H1 (cell line): ENCODE measurements around the gene PACSIN2. TPM values are rescaled to one million over a fixed set of nuclear protein-coding genes. Genes with fewer than 3 reads are reported as not detected.

Source experiments
- CTCF ChIA-PET: fragments of 300-600 bp; sonication (Branson Sonifier 250); formaldehyde crosslinking; loops from one replicate; lab custom pipeline; 2021; ENCODE audit not compliant: partially characterized antibody; lab: Charles Lee
- POLR2A ChIA-PET: fragments of 300-600 bp; sonication (Branson Sonifier 250); formaldehyde crosslinking; loops from one replicate; lab custom pipeline; 2021; ENCODE audit warnings: inconsistent platforms; ENCODE audit not compliant: partially characterized antibody; lab: Charles Lee
- DNase-seq, 2 experiments: peaks; one replicate each; pipeline versions ENCODE4 v3.0.0 to v3.0.0-alpha.2; 2010 to 2022; ENCODE audit warnings: low spot score in 2 of 2, low read depth in 1 of 2, mixed read lengths in 1 of 2
- FAIRE-seq: peaks from 2 replicates; lab custom pipeline; 2011; peaks lifted over from hg19 to GRCh38; lab: Jason Lieb, UNC
- H2AFZ ChIP-seq: 2 replicates; pipeline ENCODE4 v1.8.1; 2012; ENCODE audit warnings: low read length, inconsistent platforms
- H2AK5ac ChIP-seq: 2 replicates; pipeline ENCODE4 v1.6.1; 2013; ENCODE audit warnings: low read depth, low read length
- H2BK120ac ChIP-seq: replicated peaks from 2 replicates; pipeline ENCODE3; 2013; ENCODE audit warnings: low read depth, low read length, inconsistent platforms
- H2BK12ac ChIP-seq: 2 replicates; pipeline ENCODE4 v1.6.1; 2013; ENCODE audit warnings: low read depth, low read length
- H2BK15ac ChIP-seq: 2 replicates; pipeline ENCODE4 v1.6.1; 2013; ENCODE audit warnings: low read length
- H2BK20ac ChIP-seq: 2 replicates; pipeline ENCODE4 v1.6.1; 2013; ENCODE audit warnings: low read length
- H2BK5ac ChIP-seq: 2 replicates; pipeline ENCODE4 v1.6.1; 2013; ENCODE audit warnings: low read depth, low read length
- H3K14ac ChIP-seq: 2 replicates; pipeline ENCODE4 v1.6.1; 2013; ENCODE audit warnings: inconsistent platforms; ENCODE audit not compliant: insufficient read length
- H3K18ac ChIP-seq: 2 replicates; pipeline ENCODE4 v1.6.1; 2013; ENCODE audit warnings: low read length; ENCODE audit errors: extremely low read depth
- H3K23ac ChIP-seq: 2 replicates; pipeline ENCODE4 v1.6.1; 2013; ENCODE audit warnings: inconsistent platforms; ENCODE audit not compliant: insufficient read length
- H3K23me2 ChIP-seq: 2 replicates; pipeline ENCODE4 v1.6.1; 2013; ENCODE audit warnings: low read depth, low read length
- H3K27ac ChIP-seq: 2 replicates; pipeline ENCODE4 v1.6.1; 2011; ENCODE audit warnings: low read depth, low read length, inconsistent platforms
- H3K27me3 ChIP-seq, 4 experiments: replicated peaks in 1 of 4; 1 replicate in 1 of 4; 2 replicates in 3 of 4; pipeline versions ENCODE4 v1.6.1 to v1.8.1; 2011 to 2013; ENCODE audit warnings: low read length in 3 of 4, mild to moderate bottlenecking in 3 of 4, inconsistent platforms in 2 of 4, mixed read lengths in 2 of 4, moderate library complexity in 1 of 4; ENCODE audit not compliant: control insufficient read depth in 3 of 4, insufficient read depth in 3 of 4; ENCODE audit errors: extremely low read depth in 1 of 4
- H3K36me3 ChIP-seq, 4 experiments: 2 replicates each; pipeline versions ENCODE4 v1.6.1 to v1.8.1; 2011 to 2013; ENCODE audit warnings: mild to moderate bottlenecking in 4 of 4, low read length in 3 of 4, moderate library complexity in 2 of 4, control low read depth in 1 of 4, inconsistent platforms in 1 of 4; ENCODE audit not compliant: insufficient read depth in 4 of 4, control insufficient read depth in 2 of 4
- H3K4ac ChIP-seq: replicated peaks from 2 replicates; pipeline ENCODE3; 2013; ENCODE audit warnings: low read length, low read depth, mixed read lengths, inconsistent platforms; ENCODE audit not compliant: insufficient read length
- H3K4me1 ChIP-seq, 4 experiments: replicated peaks in 1 of 4; 1 replicate in 1 of 4; 2 replicates in 3 of 4; pipeline versions ENCODE4 v1.6.1 to v1.8.1; 2011 to 2013; ENCODE audit warnings: low read length in 3 of 4, inconsistent platforms in 2 of 4, mixed read lengths in 1 of 4; ENCODE audit not compliant: insufficient read depth in 4 of 4, control insufficient read depth in 3 of 4
- H3K4me2 ChIP-seq, 2 experiments: 2 replicates each; pipeline versions ENCODE4 v1.6.1 to v1.8.1; 2011 to 2013; ENCODE audit warnings: low read depth in 2 of 2, low read length in 2 of 2, control low read depth in 1 of 2, inconsistent platforms in 1 of 2, mild to moderate bottlenecking in 1 of 2; ENCODE audit not compliant: insufficient read depth in 1 of 2
- H3K4me3 ChIP-seq, 4 experiments: fragments of 200-600, 300-600 bp in 1 of 4; sonication (generic), shearing (Covaris generic), sonication (Bioruptor Twin) in 1 of 4; 2 replicates each; pipeline versions ENCODE4 v1.5.1 to v1.8.1; 2011 to 2016; ENCODE audit warnings: low read length in 4 of 4, low read depth in 3 of 4, control low read depth in 2 of 4, inconsistent platforms in 2 of 4, mild to moderate bottlenecking in 2 of 4, mixed read lengths in 1 of 4, moderate library complexity in 1 of 4; ENCODE audit not compliant: insufficient read depth in 2 of 4; ENCODE audit errors: extremely low read depth in 1 of 4
- H3K56ac ChIP-seq: replicated peaks from 2 replicates; pipeline ENCODE3; 2013; ENCODE audit warnings: low read depth, mild to moderate bottlenecking, mixed read lengths, low read length, inconsistent platforms; ENCODE audit not compliant: insufficient read length
- H3K79me1 ChIP-seq: 2 replicates; pipeline ENCODE4 v1.6.1; 2013; ENCODE audit warnings: low read depth, low read length, control low read depth
- H3K79me2 ChIP-seq, 2 experiments: 2 replicates each; pipeline versions ENCODE4 v1.6.1 to v1.8.1; 2012 to 2013; ENCODE audit warnings: low read length in 2 of 2, mild to moderate bottlenecking in 2 of 2, inconsistent platforms in 1 of 2; ENCODE audit not compliant: insufficient read depth in 2 of 2, control insufficient read depth in 1 of 2
- H3K9ac ChIP-seq, 4 experiments: replicated peaks in 1 of 4; 1 replicate in 1 of 4; 2 replicates in 3 of 4; pipeline versions ENCODE4 v1.6.1 to v1.8.1; 2011 to 2013; ENCODE audit warnings: low read depth in 3 of 4, low read length in 3 of 4, control low read depth in 2 of 4, mild to moderate bottlenecking in 2 of 4, moderate library complexity in 2 of 4, inconsistent platforms in 1 of 4; ENCODE audit errors: extremely low read depth in 1 of 4
- H3K9me3 ChIP-seq, 2 experiments: 2 replicates each; pipeline versions ENCODE4 v1.6.1 to v1.8.1; 2012 to 2013; ENCODE audit warnings: mild to moderate bottlenecking in 2 of 2, moderate library complexity in 2 of 2, control low read depth in 1 of 2, inconsistent platforms in 1 of 2, low read depth in 1 of 2, low read length in 1 of 2, mixed read lengths in 1 of 2; ENCODE audit not compliant: insufficient read depth in 2 of 2
- H4K20me1 ChIP-seq, 2 experiments: replicated peaks in 1 of 2; 2 replicates each; pipeline versions ENCODE3 to v1.8.1; 2011 to 2013; ENCODE audit warnings: inconsistent platforms in 2 of 2, low read length in 2 of 2, mild to moderate bottlenecking in 1 of 2; ENCODE audit not compliant: insufficient read depth in 2 of 2, control insufficient read depth in 1 of 2
- H4K5ac ChIP-seq: 2 replicates; pipeline ENCODE4 v1.6.1; 2013; ENCODE audit warnings: low read length, low read depth, mixed read lengths, inconsistent platforms; ENCODE audit not compliant: insufficient read length
- H4K8ac ChIP-seq: 2 replicates; pipeline ENCODE4 v1.8.0; 2013; ENCODE audit warnings: mild to moderate bottlenecking, moderate library complexity, low read length, inconsistent platforms; ENCODE audit not compliant: insufficient read depth; ENCODE audit errors: extremely low read depth
- H4K91ac ChIP-seq: replicated peaks from 2 replicates; pipeline ENCODE3; 2013; ENCODE audit warnings: low read length, mixed read lengths, inconsistent platforms; ENCODE audit not compliant: insufficient read length
- BRCA1 ChIP-seq: IDR thresholded peaks from 2 replicates; pipeline ENCODE4 v1.6.1; 2012; ENCODE audit warnings: low read depth, low read length, improper control_type of control experiment
- CBX5 ChIP-seq: fragments of 300-800, 300-1000 bp; sonication (generic); IDR thresholded peaks from 2 replicates; pipeline ENCODE4 v1.7.1; 2016; ENCODE audit warnings: antibody characterized with exemption, low read length, low read depth
- CHD2 ChIP-seq: IDR thresholded peaks from 2 replicates; pipeline ENCODE4 v1.6.1; 2012; ENCODE audit warnings: low read length, improper control_type of control experiment
- EGR1 ChIP-seq: IDR thresholded peaks from 2 replicates; pipeline ENCODE4 v1.6.1; 2011; ENCODE audit warnings: low read depth, low read length, borderline replicate concordance
- EP300 ChIP-seq, 2 experiments: IDR thresholded peaks; 1 replicate in 1 of 2; 2 replicates in 1 of 2; pipeline ENCODE4 v1.6.1; 2011 to 2012; ENCODE audit warnings: low read depth in 2 of 2, low read length in 2 of 2, mild to moderate bottlenecking in 2 of 2, borderline replicate concordance in 1 of 2, inconsistent platforms in 1 of 2, moderate library complexity in 1 of 2
- POU5F1 ChIP-seq: IDR thresholded peaks from 2 replicates; pipeline ENCODE4 v1.6.1; 2011; ENCODE audit warnings: low read depth, mild to moderate bottlenecking, low read length, moderate library complexity
- RFX5 ChIP-seq: IDR thresholded peaks from 2 replicates; pipeline ENCODE4 v1.6.1; 2011; ENCODE audit warnings: low read depth, low read length, improper control_type of control experiment, borderline replicate concordance
- SIN3A ChIP-seq, 2 experiments: IDR thresholded peaks in 1 of 2; conservative IDR thresholded peaks in 1 of 2; 2 replicates each; pipeline ENCODE4 v1.6.1; 2011 to 2012; ENCODE audit warnings: low read length in 2 of 2, improper control_type of control experiment in 1 of 2, low read depth in 1 of 2, mild to moderate bottlenecking in 1 of 2
- SP4 ChIP-seq: IDR thresholded peaks from 2 replicates; pipeline ENCODE4 v1.6.1; 2012; ENCODE audit warnings: low read length, inconsistent platforms
- TEAD4 ChIP-seq: IDR thresholded peaks from 2 replicates; pipeline ENCODE4 v1.6.1; 2012; ENCODE audit warnings: low read depth, low read length, inconsistent platforms, mixed read lengths
- ZNF274 ChIP-seq: IDR thresholded peaks from 2 replicates; pipeline ENCODE4 v1.7.0; 2012; ENCODE audit warnings: low read length, borderline replicate concordance; ENCODE audit errors: extremely low read depth
- WGBS, 2 experiments: shearing (Covaris generic) in 1 of 2; methylation state at CpG; one replicate each; pipeline versions ENCODE4 v1.1.6 to v1.1.7; 2013 to 2015; ENCODE audit warnings: low lambda C conversion rate in 2 of 2, mixed read lengths in 2 of 2, inconsistent platforms in 1 of 2, low coverage in 1 of 2, missing lambda C conversion rate in 1 of 2; ENCODE audit not compliant: insufficient replicate concordance in 2 of 2, insufficient coverage in 1 of 2, insufficient read length in 1 of 2; ENCODE audit errors: extremely low coverage in 1 of 2, missing lambda C conversion rate in 1 of 2; 5-methylcytosine and 5-hydroxymethylcytosine counted together
- polyA plus RNA-seq, 7 experiments: library from polyadenylated mRNA; depleted of rRNA in 3 of 7; stranded (reverse) in 5 of 7; unstranded in 2 of 7; fragments of >200 nt in 5 of 7; fragments of 200-250 nt in 2 of 7; gene quantifications; 1 replicate in 5 of 7; 2 replicates in 1 of 7; 4 replicates in 1 of 7; pipeline versions ENCODE4 v1.2.1 to v1.2.3, GENCODE V29; 2011 to 2013; ENCODE audit warnings: missing spikeins in 2 of 7, mixed read lengths in 2 of 7
- total RNA-seq: library from RNA; stranded (reverse); fragmentation: NEBNext Ultra II Directional; extraction: Animal tissue kit (Norgen Biotek cat#: 25700); gene quantifications from 2 replicates; pipeline ENCODE4 v1.2.1, GENCODE V29; 2021

The PACSIN2 gene
- total and polyA plus RNA-seq, 2 of the 8 experiments (the other 6 are each of a cell fraction or from before 2014, with no cell fraction given): 44.8 to 64.2 TPM

GRCh38 chr22:42856865-42857704, 157.9 kb downstream of the PACSIN2 start, which contains the start of gene ARFGAP3:
Gene ARFGAP3 (minus strand): TSS chr22:42857273. CDS start chr22:42857182, 91 bp downstream.
- no peak within 1 kb of the TSS for H3K27ac ChIP-seq
- peak within 1 kb of the TSS; percentile 82 to 90 for H3K4me2 ChIP-seq
- H3K4me3 ChIP-seq: peak within 1 kb of the TSS; percentile 65 to 97 (median 82)
- H2BK120ac ChIP-seq: peak within 1 kb of the TSS; percentile 28
- H2AK5ac ChIP-seq: no peak within 1 kb of the TSS
- H3K4ac ChIP-seq: peak within 1 kb of the TSS; percentile 96
- peaks cover 7 to 20% (median 11%) of the 10 kb centered on the region in 4 experiments for H3K27me3 ChIP-seq
- H3K79me2 ChIP-seq: no peaks in the 10 kb centered on the region
- FAIRE-seq: no peak
- peaks cover 0 to 4% of the 10 kb centered on the region in 2 experiments for H4K20me1 ChIP-seq
- peak within 1 kb of the TSS; percentile 38 to 54 (median 43); a peak in 6 of 7 replicates for H3K9ac ChIP-seq
- H2BK20ac ChIP-seq: no peak within 1 kb of the TSS
- ChIA-PET POLR2A (interaction anchor here (0.5 to 2.1 kb wide), 11 partner anchors 10 to 307 kb away, joined by 3 to 10 read pairs (median 4); partner anchors contain the start of gene POLDIP3), CTCF (interaction anchor here (0.7 to 2.4 kb wide), 8 partner anchors 9 to 253 kb away, joined by 3 to 12 read pairs (median 3); partner anchors contain the start of gene BIK)
- H2BK15ac ChIP-seq: peak within 1 kb of the TSS; percentile 61; the same call in 1 of the 2 replicates
- WGBS, 2 experiments: 10% methylated on average over 84 of the region's 111 CpGs; no CpG with 5 or more reads in 1 of the 2 experiments
- peak within 1 kb of the TSS; percentile 84 for H4K91ac ChIP-seq
- H3K4me1 ChIP-seq: peaks cover 0 to 3% (median 1%) of the 10 kb centered on the region in 4 experiments; a peak in 2 of 7 replicates
- H3K18ac ChIP-seq: peak within 1 kb of the TSS; percentile 76
- peaks cover 0 to 6% of the 10 kb centered on the region in 2 experiments; a peak in 2 of 4 replicates for H3K9me3 ChIP-seq
- peaks cover 5% of the 10 kb centered on the region for H3K23me2 ChIP-seq
- H3K23ac ChIP-seq: no peak within 1 kb of the TSS
- no peak within 1 kb of the TSS for H3K14ac ChIP-seq
- peak within 1 kb of the TSS; percentile 93 for H4K8ac ChIP-seq
- peak; percentile 66 to 96 for DNase-seq
- H2BK5ac ChIP-seq: no peak within 1 kb of the TSS
- H3K56ac ChIP-seq: peak within 1 kb of the TSS; percentile 77
- H4K5ac ChIP-seq: peak within 1 kb of the TSS; percentile 46
- H3K79me1 ChIP-seq: no peaks in the 10 kb centered on the region
- no peak within 1 kb of the TSS for H2BK12ac ChIP-seq
- no peaks in the 10 kb centered on the region for H3K36me3 ChIP-seq
- H2AFZ ChIP-seq: peak within 1 kb of the TSS; percentile 97
- TF ChIP-seq POU5F1 (no peak), CBX5 (no peak), RFX5 (no peak), BRCA1 (no peak; the same call in 1 of the 2 replicates), ZNF274 (no peak), EP300 (IDR thresholded peaks at IDR 0.05; ENCODE audit: borderline replicate concordance in 1 of 2, low read depth in 2 of 2, low read length in 2 of 2) (no peak), SP4 (no peak), EGR1 (peak; percentile 79; the same call in 1 of the 2 replicates), SIN3A (conservative IDR thresholded peaks at IDR 0.05 in 1 of 2, IDR thresholded peaks at IDR 0.05 in 1 of 2; ENCODE audit: low read depth in 1 of 2, low read length in 2 of 2) (peak; percentile 86 to 92; a peak in 3 of 4 replicates), CHD2 (no peak), TEAD4 (no peak)
